Measurements from ENCODE around the gene FSIP1.

FSIP1 gene

DNA sequence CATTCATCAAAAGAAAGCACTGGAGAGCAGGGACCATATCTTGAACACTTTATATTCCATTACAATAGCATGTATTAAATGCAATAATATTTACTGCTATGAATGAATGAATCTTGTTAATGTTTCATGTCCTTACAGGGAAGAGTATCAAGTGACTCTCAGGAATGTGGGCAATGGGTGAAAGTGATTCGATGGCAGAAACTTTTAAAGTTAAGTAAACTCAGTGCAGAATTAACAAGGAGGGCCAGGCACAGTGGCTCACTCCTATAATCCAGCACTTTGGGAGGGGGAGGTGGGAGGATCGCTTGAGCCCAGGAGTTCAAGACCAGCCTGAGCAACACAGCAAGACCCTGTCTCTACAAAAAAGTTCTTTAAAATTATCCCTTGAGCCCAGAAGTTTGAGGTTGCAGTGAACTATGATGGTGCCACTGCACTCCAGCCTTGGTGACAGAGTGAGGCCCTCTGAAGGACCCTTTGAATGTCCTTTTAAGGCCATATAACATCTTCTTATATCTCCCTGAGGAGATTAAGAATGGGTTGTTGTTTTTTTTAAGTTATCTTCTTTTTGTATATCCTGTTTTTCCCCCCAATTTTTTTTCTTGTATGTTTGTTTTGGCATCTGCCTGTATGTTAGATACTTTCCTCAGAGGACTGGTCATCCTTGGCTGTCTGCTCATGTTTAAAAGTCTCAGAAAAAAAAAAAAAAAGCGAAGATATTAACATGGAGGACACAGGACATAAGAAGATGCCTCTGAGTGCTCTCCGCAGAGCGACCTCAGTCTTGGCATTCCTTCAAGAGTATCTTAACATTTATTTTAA is 9.6 kb upstream of the FSIP1 start:
- DNase-seq (ENCODE audit: low read depth, low spot score), result no peak

GRCh38 chr15:39789736-39790135 is 7.1 kb upstream of the FSIP1 start:
- no peak for DNase-seq (ENCODE audit: low read depth, low spot score)

DNA sequence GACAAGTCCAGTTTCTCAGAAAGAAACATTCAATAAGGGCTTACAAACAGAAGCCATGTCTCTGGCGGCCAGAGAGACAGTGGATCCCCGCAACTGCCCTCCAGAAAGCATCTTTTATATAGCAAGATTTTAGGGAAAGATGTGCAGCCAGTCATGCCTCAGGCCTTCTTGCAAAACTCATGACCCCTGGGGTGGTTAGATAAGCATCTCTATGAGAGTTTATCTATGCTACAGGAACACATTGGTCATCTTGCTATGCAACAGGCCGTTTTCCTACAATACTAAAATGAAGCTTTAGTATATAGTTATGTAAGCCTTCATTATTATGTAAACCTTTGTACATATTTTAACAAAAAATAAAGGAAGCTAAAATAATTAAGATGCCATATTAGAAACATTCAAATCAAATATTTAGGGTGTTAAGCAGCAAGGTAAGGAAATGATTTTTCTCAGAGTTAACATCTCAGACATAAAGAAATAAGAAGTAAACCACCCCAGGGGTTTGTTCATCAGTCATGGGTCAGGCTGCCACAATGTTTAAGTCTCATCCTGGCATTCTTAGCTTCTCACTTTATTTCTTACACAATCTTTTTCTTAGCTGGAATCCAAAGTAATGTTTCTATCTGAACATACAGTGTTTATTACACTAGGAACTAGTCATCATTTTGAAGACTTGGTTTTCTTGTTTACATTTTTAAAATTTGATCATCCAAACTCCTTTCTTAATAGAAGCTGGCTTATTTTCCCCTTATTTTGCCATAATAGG is 6.3 kb upstream of the FSIP1 start:
- DNase-seq (ENCODE audit: low read depth, low spot score), result no peak

- no peak for DNase-seq (ENCODE audit: low read depth, low spot score)
Observed at GRCh38 chr15:39788108-39788507, 5.5 kb upstream of the FSIP1 start.

DNA sequence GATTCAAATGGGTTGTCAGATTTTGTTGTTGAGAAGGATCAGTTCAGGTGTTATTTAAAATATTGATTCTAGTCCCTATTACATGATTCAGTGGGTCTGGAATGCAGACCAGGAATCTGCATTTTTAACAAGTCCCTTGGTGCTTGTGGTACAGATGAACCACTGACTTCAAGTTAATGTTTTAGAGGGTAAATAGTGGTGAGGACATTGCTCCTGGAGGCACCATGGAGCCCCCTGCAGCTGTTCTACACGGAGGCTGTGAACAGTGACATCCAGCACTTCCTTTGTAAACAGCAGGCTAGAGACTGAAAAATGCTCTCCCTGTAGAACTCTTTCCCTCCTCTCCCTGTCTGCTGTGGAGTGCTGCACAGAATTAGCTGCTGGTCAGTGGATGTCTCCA is 4.8 kb upstream of the FSIP1 start:
- no peak for DNase-seq (ENCODE audit: low read depth, low spot score)

GRCh38 chr15:39786447-39787056 is 3.9 kb upstream of the FSIP1 start:
- DNase-seq (ENCODE audit: low read depth, low spot score), result no peak

GRCh38 chr15:39785841-39786240 is 3.2 kb upstream of the FSIP1 start:
- DNase-seq (ENCODE audit: low read depth, low spot score), result no peak

DNA sequence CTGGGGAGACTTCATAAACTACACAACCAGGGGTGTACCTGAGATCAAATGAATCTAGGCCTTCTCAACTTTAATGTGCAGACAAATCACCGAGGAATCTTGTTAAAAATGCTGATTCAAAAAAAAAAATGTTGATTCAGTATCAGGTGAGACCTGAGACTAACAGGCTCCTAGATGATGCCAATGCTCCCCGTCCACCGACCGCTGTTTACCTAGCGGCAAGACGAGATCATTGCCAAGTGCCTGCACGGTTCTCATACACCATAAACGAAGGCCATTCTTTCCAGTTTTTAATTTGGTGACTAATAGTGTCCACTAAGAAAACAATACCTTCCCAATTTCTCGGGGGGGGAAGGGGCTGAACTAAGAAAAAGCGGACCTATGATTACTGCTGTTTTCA is 2.5 kb upstream of the FSIP1 start:
- DNase-seq (ENCODE audit: low read depth, low spot score), result no peak

DNA sequence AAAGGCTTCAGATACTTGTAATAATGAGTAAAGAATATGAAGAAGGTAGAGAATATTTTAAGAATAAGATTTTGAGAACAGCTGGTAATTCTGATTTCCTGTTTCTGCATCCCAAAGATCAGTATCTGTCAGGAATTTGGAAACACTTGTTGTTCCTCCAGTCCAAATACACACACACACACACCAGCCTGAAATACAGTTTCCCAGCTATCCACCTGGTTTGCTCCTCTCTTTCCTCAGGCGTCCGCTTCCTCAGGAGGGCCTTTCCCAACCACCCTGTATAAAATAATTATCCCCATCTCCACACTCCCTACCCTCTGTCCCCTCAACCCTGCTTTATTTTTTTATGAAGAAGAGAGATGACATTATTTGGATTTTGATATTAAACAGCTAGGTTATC is 2.0 kb upstream of the FSIP1 start:
- no peak for DNase-seq (ENCODE audit: low read depth, low spot score)

GRCh38 chr15:39784125-39784524 is 1.5 kb upstream of the FSIP1 start:
- DNase-seq (ENCODE audit: low read depth, low spot score), result no peak

GRCh38 chr15:39783244-39783820 is 691 bp upstream of the FSIP1 start:
- DNase-seq (ENCODE audit: low read depth, low spot score), result no peak

- DNase-seq (ENCODE audit: low read depth, low spot score), result no peak
Observed at GRCh38 chr15:39781967-39782302, 706 bp downstream of the FSIP1 start.

- DNase-seq (ENCODE audit: low read depth, low spot score), result no peak
Observed at GRCh38 chr15:39781147-39781966, 1.3 kb downstream of the FSIP1 start.

DNA sequence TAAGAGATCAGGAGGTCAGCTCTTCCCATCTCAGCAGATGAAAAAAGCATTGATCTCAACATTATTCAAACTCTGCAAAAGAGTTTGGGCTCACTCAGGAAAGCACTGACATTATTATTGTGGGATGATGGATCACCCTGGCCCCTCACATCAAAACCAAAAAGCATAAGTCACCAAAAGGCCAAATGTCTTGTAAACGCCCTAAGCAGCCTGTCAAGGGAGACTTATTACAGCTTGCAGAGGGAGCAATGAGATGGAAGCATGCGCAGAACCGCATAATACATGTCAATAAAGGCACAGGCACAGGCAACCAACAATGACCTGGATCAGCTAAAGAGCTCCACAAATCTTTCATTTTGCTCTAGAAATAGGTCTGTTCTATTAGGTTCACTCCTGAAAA is 4.6 kb downstream of the FSIP1 start:
- no peak for DNase-seq (ENCODE audit: low read depth, low spot score)

- no peak for DNase-seq (ENCODE audit: low read depth, low spot score)
Observed at GRCh38 chr15:39777496-39777895, 5.1 kb downstream of the FSIP1 start.

DNA sequence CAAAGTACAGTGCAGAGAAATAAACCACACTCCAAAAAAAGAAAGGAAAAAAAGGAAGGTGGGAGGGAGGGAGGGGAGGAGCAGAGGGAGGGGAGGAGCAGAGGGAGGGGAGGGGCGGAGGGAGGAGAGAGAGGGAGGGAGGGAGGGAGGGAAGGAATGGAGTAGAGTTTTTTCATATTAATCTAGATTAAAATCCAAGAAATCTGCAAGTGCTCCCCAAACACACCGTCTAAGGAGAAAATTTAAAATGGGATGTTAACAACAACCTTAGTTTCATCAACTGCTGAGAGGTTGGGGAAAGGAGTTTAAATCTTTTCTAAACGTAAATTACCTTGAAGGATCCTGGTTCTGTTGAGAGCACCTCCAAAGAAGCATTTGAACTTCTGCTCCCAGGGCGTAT is 6.6 kb downstream of the FSIP1 start:
- no peak for DNase-seq (ENCODE audit: low read depth, low spot score)

- no peak for DNase-seq (ENCODE audit: low read depth, low spot score)
Observed at GRCh38 chr15:39774688-39775267, 7.9 kb downstream of the FSIP1 start.

DNA sequence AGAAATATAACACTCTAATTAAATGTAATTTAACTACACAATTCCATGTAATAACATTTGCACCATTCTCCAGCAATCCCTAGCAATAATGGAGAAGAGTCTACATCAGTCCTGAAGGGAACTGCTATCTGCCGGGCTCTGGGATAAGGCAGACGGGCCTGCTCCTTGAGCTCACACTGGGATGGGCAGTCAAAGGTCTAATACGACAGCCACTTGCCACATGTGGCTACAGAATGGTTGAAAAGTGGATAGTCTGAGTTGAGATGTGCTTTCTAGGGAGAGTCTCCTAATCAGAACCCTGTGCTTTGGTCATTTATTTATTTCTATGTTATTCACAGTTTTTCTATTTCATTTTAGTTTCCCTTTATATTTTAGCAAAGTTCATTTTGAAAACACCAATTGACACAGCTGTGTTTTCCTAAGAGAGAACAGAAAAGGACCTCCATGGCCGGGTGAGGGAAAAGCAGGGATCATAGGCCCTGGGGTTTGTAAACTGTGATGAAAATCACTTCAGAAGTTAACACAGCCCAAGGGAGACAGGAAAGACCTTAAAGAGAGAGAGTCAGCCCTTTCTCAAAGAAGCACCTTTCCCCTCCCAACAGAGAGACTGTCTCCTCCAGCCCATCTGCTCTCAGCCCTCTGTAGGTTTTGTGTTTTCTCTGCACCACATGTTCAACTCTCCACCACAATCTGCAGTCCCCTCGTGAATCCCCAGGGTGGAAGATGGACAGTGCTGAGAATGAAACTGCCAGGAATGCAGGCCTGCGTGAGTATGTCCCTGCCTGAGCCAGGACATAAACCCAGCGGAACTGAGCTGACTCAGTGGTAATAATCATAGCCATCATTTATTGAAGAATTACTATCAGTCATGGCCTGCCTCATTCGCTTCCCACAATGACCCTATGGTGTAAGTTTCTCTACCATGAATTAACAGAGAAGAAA is 11.6 kb downstream of the FSIP1 start:
- DNase-seq (ENCODE audit: low read depth, low spot score), result no peak

DNA sequence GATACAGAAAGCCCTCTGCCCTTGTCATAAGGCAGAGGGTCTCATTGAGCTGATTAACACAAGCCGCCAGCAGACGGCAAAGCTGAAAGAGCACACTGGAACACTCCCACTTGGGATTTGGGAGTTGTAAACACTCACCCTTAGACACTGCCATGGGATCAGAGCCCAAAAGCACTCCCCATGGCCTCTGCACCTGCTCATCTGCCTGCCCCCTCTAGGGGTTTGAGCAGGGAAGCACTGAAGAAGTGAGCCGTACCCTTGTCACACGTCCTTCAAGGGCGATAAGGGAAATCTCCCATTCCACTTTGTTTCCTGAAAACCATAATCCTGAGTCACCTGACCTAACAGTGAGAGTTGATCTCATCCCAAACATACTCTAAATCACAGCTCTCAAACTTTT is 14.7 kb downstream of the FSIP1 start:
- DNase-seq (ENCODE audit: low read depth, low spot score), result no peak

GRCh38 chr15:39761006-39761405 is 21.6 kb downstream of the FSIP1 start:
- no peak for DNase-seq (ENCODE audit: low read depth, low spot score)
